Left ventricle myocardium inferior (tissue), 1 donor: ENCODE data around the gene RCSD1. TPM values are rescaled to one million over a fixed set of nuclear protein-coding genes. Genes with fewer than 3 reads are reported as not detected.

ENCODE experiments used
- DNase-seq: peaks from one replicate; pipeline ENCODE4 v3.0.0-alpha.2; 2020
- H3K27ac ChIP-seq: fragments of 200-600 bp; replicated peaks from 2 replicates; pipeline ENCODE4 v1.8.0; 2021
- H3K27me3 ChIP-seq: fragments of 200-600 bp; 2 replicates; pipeline ENCODE4 v1.8.0; 2021; ENCODE audit warnings: low read depth
- H3K36me3 ChIP-seq: fragments of 200-600 bp; 2 replicates; pipeline ENCODE4 v1.8.0; 2021
- H3K4me1 ChIP-seq: fragments of 200-600 bp; 2 replicates; pipeline ENCODE4 v1.8.0; 2021
- H3K4me3 ChIP-seq: fragments of 200-600 bp; 2 replicates; pipeline ENCODE4 v1.8.0; 2021; ENCODE audit warnings: mild to moderate bottlenecking, moderate library complexity
- H3K9me3 ChIP-seq: fragments of 200-600 bp; replicated peaks from 2 replicates; pipeline ENCODE4 v1.8.0; 2021
- intact Hi-C: fragments of 100-400 bp; cut with micrococcal nuclease; formaldehyde crosslinking; loops from one replicate; pipeline ENCODE4 v1.11.0; 2022
- total RNA-seq: library from RNA; stranded (reverse); fragmentation: NEBNext Ultra II Directional; extraction: Animal tissue kit (Norgen Biotek cat#: 25700); gene quantifications from one replicate; pipeline ENCODE4 v1.2.1, GENCODE V29; 2021
- TF ChIP-seq, protein P1 (sequence below): fragments of 200-600 bp; IDR thresholded peaks from 2 replicates; pipeline ENCODE4 v1.8.0; 2021; ENCODE audit warnings: antibody characterized with exemption, mild to moderate bottlenecking, borderline replicate concordance
- donor health status: DM: no; HTN: yes; CAD: no; lungs with severe emphysema.

Gene RCSD1
- total RNA-seq, 1 donor from 2014 or later = 42.7 TPM

DNA sequence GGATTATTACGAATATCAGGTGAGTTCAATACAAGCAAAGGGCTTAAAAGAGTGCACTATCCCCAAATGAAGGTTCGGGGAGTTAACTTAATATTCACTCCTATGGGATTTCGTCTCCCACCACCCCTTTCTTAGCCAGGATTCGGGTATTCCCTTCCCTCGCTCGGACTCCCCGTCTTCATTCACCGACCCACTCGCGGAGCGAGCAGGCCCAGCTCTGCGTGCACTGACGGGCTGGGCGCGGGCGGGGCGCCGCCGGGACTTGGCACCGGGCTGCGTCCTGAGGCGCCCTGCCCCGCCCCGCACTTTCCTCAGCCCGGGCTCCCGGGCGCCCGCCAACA, 84.0 kb downstream of the RCSD1 start:
- no peaks in the 10 kb centered on the region for H3K9me3 ChIP-seq
- H3K27ac ChIP-seq = peak overlapping the region; percentile 93
- H3K27me3 ChIP-seq = no peaks in the 10 kb centered on the region
- peaks cover 35% of the 10 kb centered on the region for H3K4me1 ChIP-seq
- H3K4me3 ChIP-seq = peak overlapping the region; percentile 74
- TF ChIP-seq, protein P1, sequence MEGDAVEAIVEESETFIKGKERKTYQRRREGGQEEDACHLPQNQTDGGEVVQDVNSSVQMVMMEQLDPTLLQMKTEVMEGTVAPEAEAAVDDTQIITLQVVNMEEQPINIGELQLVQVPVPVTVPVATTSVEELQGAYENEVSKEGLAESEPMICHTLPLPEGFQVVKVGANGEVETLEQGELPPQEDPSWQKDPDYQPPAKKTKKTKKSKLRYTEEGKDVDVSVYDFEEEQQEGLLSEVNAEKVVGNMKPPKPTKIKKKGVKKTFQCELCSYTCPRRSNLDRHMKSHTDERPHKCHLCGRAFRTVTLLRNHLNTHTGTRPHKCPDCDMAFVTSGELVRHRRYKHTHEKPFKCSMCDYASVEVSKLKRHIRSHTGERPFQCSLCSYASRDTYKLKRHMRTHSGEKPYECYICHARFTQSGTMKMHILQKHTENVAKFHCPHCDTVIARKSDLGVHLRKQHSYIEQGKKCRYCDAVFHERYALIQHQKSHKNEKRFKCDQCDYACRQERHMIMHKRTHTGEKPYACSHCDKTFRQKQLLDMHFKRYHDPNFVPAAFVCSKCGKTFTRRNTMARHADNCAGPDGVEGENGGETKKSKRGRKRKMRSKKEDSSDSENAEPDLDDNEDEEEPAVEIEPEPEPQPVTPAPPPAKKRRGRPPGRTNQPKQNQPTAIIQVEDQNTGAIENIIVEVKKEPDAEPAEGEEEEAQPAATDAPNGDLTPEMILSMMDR = no peak
- H3K36me3 ChIP-seq = no peaks in the 10 kb centered on the region
- intact Hi-C loops = no loop called here
- no peak for DNase-seq

DNA sequence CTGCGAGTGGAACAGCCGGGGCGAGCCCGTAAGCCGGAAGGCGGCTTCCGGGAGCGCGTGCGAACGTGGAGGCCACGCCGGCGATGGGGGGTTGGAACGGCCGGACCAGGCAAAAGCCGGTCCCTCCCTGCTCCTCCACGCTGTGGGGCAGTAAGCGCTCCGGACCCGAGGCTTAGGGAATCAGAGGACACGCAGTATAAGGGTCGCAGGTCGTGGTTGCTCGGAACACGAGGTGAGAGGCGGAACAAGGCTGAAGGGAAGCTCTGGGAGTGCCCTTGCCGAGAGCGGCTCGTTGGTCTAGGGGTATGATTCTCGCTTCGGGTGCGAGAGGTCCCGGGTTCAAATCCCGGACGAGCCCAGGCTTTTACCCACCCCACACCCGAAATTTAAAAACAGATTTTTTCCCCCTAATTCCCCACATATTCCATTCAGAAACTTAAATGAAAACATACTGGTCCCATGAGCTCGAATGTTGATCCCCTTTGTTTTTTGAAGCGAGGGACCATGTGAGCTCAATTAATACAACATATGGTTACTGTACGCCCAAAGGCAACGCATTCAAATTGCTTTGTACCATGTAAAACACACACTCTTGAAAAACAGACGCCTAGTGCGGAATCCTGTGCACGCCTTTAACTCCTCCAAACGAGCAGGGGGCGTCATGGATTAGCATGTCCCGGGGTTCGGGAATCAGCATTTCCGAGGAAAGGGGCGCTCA, 84.6 kb downstream of the RCSD1 start:
- Histone ChIP-seq H3K36me3 (no peaks in the 10 kb centered on the region), H3K27ac (peak overlapping the region; percentile 93)
- TF ChIP-seq, protein P1 = no peak

GRCh38 chr1:167715157-167715999, 85.3 kb downstream of the RCSD1 start:
- intact Hi-C loops = no loop called here
- TF ChIP-seq, protein P1 = peak; percentile 87
- H3K27ac ChIP-seq = peak overlapping the region; percentile 93
- H3K4me1 ChIP-seq = peaks cover 36% of the 10 kb centered on the region
- peak overlapping the region; percentile 74 for H3K4me3 ChIP-seq
- no peaks in the 10 kb centered on the region for H3K36me3 ChIP-seq
- DNase-seq = peak; percentile 80
- H3K27me3 ChIP-seq = no peaks in the 10 kb centered on the region
- no peaks in the 10 kb centered on the region for H3K9me3 ChIP-seq

More for the DNA sequence above, 84.6 kb downstream of the RCSD1 start:
- DNase-seq = peak; percentile 89
- intact Hi-C loops = no loop called here
- Histone ChIP-seq H3K27me3 (no peaks in the 10 kb centered on the region), H3K9me3 (no peaks in the 10 kb centered on the region), H3K4me1 (peaks cover 35% of the 10 kb centered on the region), H3K4me3 (peak overlapping the region; percentile 74)

DNA sequence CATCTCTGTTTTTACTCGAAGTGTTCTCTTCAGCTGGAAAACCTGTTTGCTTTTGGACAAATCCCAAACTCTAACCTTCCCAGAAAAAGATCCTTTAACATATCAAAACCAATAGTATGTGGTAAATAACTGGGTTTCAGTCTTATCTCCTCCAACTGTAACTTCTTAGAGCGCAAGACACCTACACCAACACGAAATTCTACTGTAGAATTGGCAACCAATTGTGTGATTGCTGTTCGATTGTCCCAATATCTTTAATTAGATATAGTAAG, 85.9 kb downstream of the RCSD1 start:
- intact Hi-C loops = no loop called here
- peaks cover 42% of the 10 kb centered on the region for H3K4me1 ChIP-seq
- H3K27me3 ChIP-seq = no peaks in the 10 kb centered on the region
- peak overlapping the region; percentile 74 for H3K4me3 ChIP-seq
- H3K9me3 ChIP-seq = no peaks in the 10 kb centered on the region
- DNase-seq = no peak
- TF ChIP-seq, protein P1 = no peak
- peak overlapping the region; percentile 93 for H3K27ac ChIP-seq
- no peaks in the 10 kb centered on the region for H3K36me3 ChIP-seq

DNA sequence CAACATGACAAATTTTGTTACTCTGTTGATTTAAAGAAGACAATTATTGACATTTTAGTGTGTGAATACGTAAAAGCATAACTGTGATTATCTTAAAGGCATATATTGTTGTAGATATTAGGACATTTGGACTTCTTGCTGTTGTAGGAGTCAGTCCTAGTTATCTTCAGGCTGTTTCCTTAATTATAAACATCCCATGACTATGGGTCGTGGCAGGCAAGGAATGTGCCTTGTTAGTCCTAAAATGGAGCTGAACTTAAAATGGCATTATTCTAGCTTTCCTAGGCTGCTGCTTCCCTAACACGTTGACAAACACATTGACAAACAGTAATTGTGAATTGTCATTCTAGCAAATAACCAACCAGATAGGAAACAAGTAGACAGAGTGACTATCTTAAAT, 87.3 kb downstream of the RCSD1 start:
- no peak overlapping the region for H3K27ac ChIP-seq
- no peaks in the 10 kb centered on the region for H3K27me3 ChIP-seq
- peaks cover 54% of the 10 kb centered on the region for H3K4me1 ChIP-seq
- no peak overlapping the region for H3K4me3 ChIP-seq
- no peaks in the 10 kb centered on the region for H3K36me3 ChIP-seq
- TF ChIP-seq, protein P1 = no peak
- no peak for DNase-seq
- H3K9me3 ChIP-seq = no peaks in the 10 kb centered on the region
- intact Hi-C loops = no loop called here
